Endothelial cell of umbilical vein (primary cell): Measurements from ENCODE around the gene NDUFB10. TPM values are rescaled to one million over a fixed set of nuclear protein-coding genes. Genes with fewer than 3 reads are reported as not detected.

Source experiments
- BruUV-seq: library from RNA; stranded (reverse); fragments of 400-500 nt; replicated peaks from 2 replicates; lab custom pipeline; 2021; lab: Mats Ljungman, UMichigan
- CTCF ChIA-PET: fragments of 300-600, 350-600 bp; sonication (Branson Sonifier 250); formaldehyde crosslinking; loops from one replicate; lab custom pipeline; 2021; ENCODE audit warnings: antibody characterized with exemption, inconsistent platforms; lab: Charles Lee
- POLR2A ChIA-PET: fragments of 300-600, 350-600 bp; sonication (Branson Sonifier 250); formaldehyde crosslinking; loops from one replicate; lab custom pipeline; 2021; ENCODE audit warnings: antibody characterized with exemption, inconsistent platforms; lab: Charles Lee
- DNase-seq: peaks from one replicate; pipeline ENCODE4 v3.0.0-alpha.2; 2011; ENCODE audit warnings: low read depth, low spot score
- FAIRE-seq: peaks from 2 replicates; lab custom pipeline; 2011; peaks lifted over from hg19 to GRCh38; lab: Jason Lieb, UNC
- H2AFZ ChIP-seq: 2 replicates; pipeline ENCODE4 v1.6.0; 2012; ENCODE audit warnings: low read depth, low read length, control low read depth, inconsistent platforms
- H3K27ac ChIP-seq: 2 replicates; pipeline ENCODE4 v1.5.1; 2011; ENCODE audit warnings: low read depth, mild to moderate bottlenecking, control low read depth, low read length, moderate library complexity; ENCODE audit not compliant: insufficient read depth
- H3K27me3 ChIP-seq, 2 experiments: 2 replicates each; pipeline versions ENCODE4 v1.6.0 to v1.6.1; 2011; ENCODE audit warnings: low read length in 2 of 2, mixed read lengths in 1 of 2; ENCODE audit not compliant: control insufficient read depth in 2 of 2, insufficient read depth in 2 of 2
- H3K36me3 ChIP-seq, 2 experiments: 2 replicates in 1 of 2; 3 replicates in 1 of 2; pipeline ENCODE4 v1.5.1; 2011; ENCODE audit warnings: low read length in 2 of 2, mild to moderate bottlenecking in 1 of 2, moderate library complexity in 1 of 2; ENCODE audit not compliant: control insufficient read depth in 2 of 2, insufficient read depth in 2 of 2; ENCODE audit errors: extremely low read depth in 1 of 2
- H3K4me1 ChIP-seq: 3 replicates; pipeline ENCODE4 v1.5.1; 2011; ENCODE audit warnings: mild to moderate bottlenecking, low read length; ENCODE audit not compliant: control insufficient read depth, insufficient read depth; ENCODE audit errors: extremely low read depth
- H3K4me2 ChIP-seq: 2 replicates; pipeline ENCODE4 v1.6.1; 2011; ENCODE audit warnings: low read length, control low read depth, mixed read lengths; ENCODE audit not compliant: insufficient read depth
- H3K4me3 ChIP-seq, 3 experiments: fragments of 200-600 bp in 1 of 3; sonication (generic), shearing (Covaris generic) in 1 of 3; replicated peaks in 1 of 3; 2 replicates each; pipeline ENCODE4 v1.5.1; 2011 to 2016; ENCODE audit warnings: control low read depth in 3 of 3, low read length in 3 of 3, mild to moderate bottlenecking in 2 of 3, inconsistent platforms in 1 of 3, low read depth in 1 of 3, moderate library complexity in 1 of 3; ENCODE audit not compliant: insufficient read depth in 1 of 3
- H3K79me2 ChIP-seq: 2 replicates; pipeline ENCODE4 v1.6.0; 2012; ENCODE audit warnings: low read length, inconsistent platforms; ENCODE audit not compliant: control insufficient read depth, insufficient read depth
- H3K9ac ChIP-seq: replicated peaks from 2 replicates; pipeline ENCODE3; 2011; ENCODE audit warnings: low read length, control low read depth; ENCODE audit not compliant: insufficient read depth; ENCODE audit errors: extremely low read depth
- H3K9me1 ChIP-seq: replicated peaks from 3 replicates; pipeline ENCODE4 v1.6.0; 2011; ENCODE audit warnings: mild to moderate bottlenecking, low read length; ENCODE audit not compliant: control insufficient read depth, insufficient read depth; ENCODE audit errors: extremely low read depth
- H3K9me3 ChIP-seq: replicated peaks from 2 replicates; pipeline ENCODE4 v1.5.1; 2012; ENCODE audit warnings: low read length, inconsistent platforms; ENCODE audit not compliant: control insufficient read depth, insufficient read depth
- H4K20me1 ChIP-seq: replicated peaks from 2 replicates; pipeline ENCODE3; 2011; ENCODE audit warnings: mild to moderate bottlenecking, low read length; ENCODE audit not compliant: control insufficient read depth, insufficient read depth; ENCODE audit errors: extremely low read depth
- GATA2 ChIP-seq: IDR thresholded peaks from 2 replicates; pipeline ENCODE4 v1.7.0; 2011; ENCODE audit warnings: low read depth, mild to moderate bottlenecking, moderate library complexity, mixed read lengths, low read length; ENCODE audit not compliant: insufficient read length, insufficient read depth
- JUN ChIP-seq: IDR thresholded peaks from 2 replicates; pipeline ENCODE4 v1.6.1; 2011; ENCODE audit warnings: borderline replicate concordance, low read depth; ENCODE audit not compliant: insufficient read length, insufficient read depth
- MYC ChIP-seq: IDR thresholded peaks from one replicate; pipeline ENCODE4 v1.6.1; 2011; ENCODE audit warnings: mild to moderate bottlenecking, low read depth, low read length
- POLR2A ChIP-seq: IDR thresholded peaks from 2 replicates; pipeline ENCODE4 v1.6.1; 2012; ENCODE audit warnings: low read depth, mild to moderate bottlenecking, control low read depth, low read length
- POLR2AphosphoS5 ChIP-seq: IDR thresholded peaks from 2 replicates; pipeline ENCODE4 v1.6.1; 2012; ENCODE audit warnings: low read depth, mild to moderate bottlenecking, control low read depth, low read length, moderate library complexity; ENCODE audit not compliant: insufficient read depth
- dilution Hi-C: fragments of 300-500 bp; cut with MboI; formaldehyde crosslinking; loops from one replicate; pipeline ENCODE4 v1.15.0; 2019; ENCODE audit warnings: low sequenced_read_pairs; ENCODE audit not compliant: extremely low pct_ligation_motif_present
- intact Hi-C: fragments of 100-400 bp; cut with micrococcal nuclease; formaldehyde crosslinking; loops from one replicate; pipeline ENCODE4 v1.10.0; 2022
- polyA plus RNA-seq, 4 experiments: library from polyadenylated mRNA; depleted of rRNA in 3 of 4; stranded (reverse) in 3 of 4; unstranded in 1 of 4; fragments of >200 nt; gene quantifications; 2 replicates each; pipeline versions ENCODE4 v1.2.1 to v1.2.3, GENCODE V29; 2011 to 2012; ENCODE audit warnings: missing spikeins in 1 of 4
- total RNA-seq: library from RNA; stranded (reverse); gene quantifications from 2 replicates; pipeline ENCODE4 v1.2.3, GENCODE V29; 2021

The NDUFB10 gene
- total and polyA plus RNA-seq, 2 donors (not counting 3 experiments of a cell fraction or from before 2014, with no cell fraction given), result 124 to 167 TPM

DNA sequence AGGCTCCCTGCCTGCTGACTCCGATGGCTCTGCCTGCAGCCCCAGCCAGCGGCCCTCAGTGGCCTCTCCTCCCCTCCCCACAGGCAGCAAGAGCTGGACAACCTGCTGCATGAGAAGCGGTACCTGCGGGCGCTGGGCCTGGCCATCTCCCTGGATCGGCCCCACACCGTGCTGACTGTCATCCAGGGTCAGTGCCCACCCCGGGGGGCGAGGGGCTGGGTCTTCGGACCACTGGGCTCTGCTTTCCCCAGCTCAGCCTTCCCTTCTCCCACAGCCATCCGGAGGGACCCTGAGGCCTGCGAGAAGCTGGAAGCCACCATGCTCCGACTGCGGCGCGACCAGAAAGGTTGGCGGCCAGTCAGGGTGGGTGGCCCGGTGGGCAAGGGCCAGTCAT, 18.5 kb downstream of the NDUFB10 start:
- DNase-seq, result no peak
- TSS peak; percentile 4 for BruUV-seq
- Histone ChIP-seq H3K36me3 (peaks cover 9 to 37% of the 10 kb centered on the region in 2 experiments), H3K9me3 (no peaks in the 10 kb centered on the region), H3K9ac (no peak overlapping the region), H3K4me2 (no peak overlapping the region), H3K79me2 (peaks cover 6% of the 10 kb centered on the region), H3K27me3 (peaks cover 34 to 37% of the 10 kb centered on the region in 2 experiments), H3K4me1 (peaks cover under 1% of the 10 kb centered on the region), H3K9me1 (no peaks in the 10 kb centered on the region), H2AFZ (no peak overlapping the region), H3K27ac (no peak overlapping the region), H4K20me1 (no peaks in the 10 kb centered on the region), H3K4me3 (no peak overlapping the region)
- ChIA-PET CTCF (no interaction called here), POLR2A (no interaction called here)
- dilution Hi-C loops (no loop called here), intact Hi-C loops (no loop called here)
- TF ChIP-seq POLR2AphosphoS5 (no peak), POLR2A (no peak), MYC (no peak)
- FAIRE-seq, result no peak

DNA sequence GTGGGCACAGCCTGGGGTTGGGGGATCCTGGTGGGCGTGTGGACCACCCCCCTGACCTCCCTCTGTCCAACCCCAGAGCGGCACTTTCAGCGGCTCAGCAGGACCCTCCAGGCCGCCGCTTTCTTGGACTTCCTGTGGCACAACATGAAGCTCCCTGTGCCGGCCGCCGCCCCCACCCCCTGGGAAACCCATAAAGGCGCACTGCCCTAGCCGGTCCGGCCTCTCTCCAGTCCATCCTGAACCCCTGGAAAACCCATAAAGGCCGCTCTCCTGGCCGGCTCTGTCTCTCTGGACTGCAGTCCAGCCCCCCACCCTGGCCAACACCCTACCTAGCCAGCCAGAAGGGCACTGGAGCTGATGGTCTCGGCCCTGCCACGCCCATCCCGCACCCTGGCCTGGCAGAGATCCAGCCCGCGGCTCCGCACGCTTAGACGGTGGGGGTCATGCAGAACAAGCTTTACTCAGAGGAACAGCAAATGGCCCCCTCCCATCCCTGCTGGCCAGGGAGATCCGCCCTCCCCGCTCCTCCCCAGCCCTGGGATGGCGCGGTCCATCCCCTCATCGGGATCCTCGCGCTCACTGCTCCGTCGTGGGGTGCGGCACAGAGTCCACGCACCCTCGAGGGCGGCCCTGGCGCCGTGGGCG, 19.3 kb downstream of the NDUFB10 start:
- CTCF ChIA-PET, result interaction anchor here (0.9 kb wide), 1 partner anchor 25 kb away, joined by 3 read pairs; no protein-coding TSS in a partner anchor
- POLR2A ChIA-PET, result no interaction called here
- Histone ChIP-seq H3K4me2 (no peak overlapping the region), H3K79me2 (peaks cover under 1% of the 10 kb centered on the region), H3K27ac (no peak overlapping the region), H3K9me3 (no peaks in the 10 kb centered on the region), H3K9ac (no peak overlapping the region), H3K9me1 (no peaks in the 10 kb centered on the region), H3K4me1 (peaks cover 6% of the 10 kb centered on the region), H3K27me3 (peaks cover 35 to 41% of the 10 kb centered on the region in 2 experiments), H4K20me1 (no peaks in the 10 kb centered on the region), H2AFZ (no peak overlapping the region), H3K4me3 (no peak overlapping the region), H3K36me3 (peaks cover 9 to 37% of the 10 kb centered on the region in 2 experiments)
- FAIRE-seq (no peak), DNase-seq (no peak)
- intact Hi-C loops, result no loop called here
- no peak for TF ChIP-seq POLR2A
- no peak for TF ChIP-seq JUN
- TF ChIP-seq GATA2, result no peak
- BruUV-seq, result no TSS peak
- dilution Hi-C loops, result no loop called here
